Muscle layer of colon (tissue), 2 donors: ENCODE measurements around the gene NR2F1-AS1.
"Not testable (repeated sequence)": the region's sequence is repeated elsewhere in the genome, so short reads cannot be mapped to it uniquely, and the experiment has no call there.

ENCODE experiments used
- H3K27ac ChIP-seq: one replicate; pipeline ENCODE4 v1.7.0; 2013; ENCODE audit warnings: low read depth, mild to moderate bottlenecking, low read length, moderate library complexity
- H3K27me3 ChIP-seq, 2 donors: one replicate each; pipeline ENCODE4 v1.7.0; 2013; ENCODE audit warnings: low read length in 2 of 2, mild to moderate bottlenecking in 2 of 2; ENCODE audit not compliant: insufficient read depth in 2 of 2, control insufficient read depth in 1 of 2
- H3K36me3 ChIP-seq: one replicate; pipeline ENCODE4 v1.7.0; 2013; ENCODE audit warnings: mild to moderate bottlenecking, low read length; ENCODE audit not compliant: insufficient read depth
- H3K4me1 ChIP-seq: one replicate; pipeline ENCODE4 v1.7.0; 2013; ENCODE audit warnings: mild to moderate bottlenecking, low read length; ENCODE audit not compliant: insufficient read depth
- H3K4me3 ChIP-seq, 2 donors: one replicate each; pipeline ENCODE4 v1.7.0; 2013; ENCODE audit warnings: low read length in 2 of 2, low read depth in 1 of 2, mild to moderate bottlenecking in 1 of 2, moderate library complexity in 1 of 2
- H3K9ac ChIP-seq: one replicate; pipeline ENCODE4 v1.7.0; 2013; ENCODE audit warnings: low read length
- H3K9me3 ChIP-seq: one replicate; pipeline ENCODE4 v1.7.0; 2013; ENCODE audit warnings: mild to moderate bottlenecking, low read length
- donor health status: abdominal sarcoma.
- donor health status: Adenocarcinoma of cecum.

The NR2F1-AS1 gene

DNA sequence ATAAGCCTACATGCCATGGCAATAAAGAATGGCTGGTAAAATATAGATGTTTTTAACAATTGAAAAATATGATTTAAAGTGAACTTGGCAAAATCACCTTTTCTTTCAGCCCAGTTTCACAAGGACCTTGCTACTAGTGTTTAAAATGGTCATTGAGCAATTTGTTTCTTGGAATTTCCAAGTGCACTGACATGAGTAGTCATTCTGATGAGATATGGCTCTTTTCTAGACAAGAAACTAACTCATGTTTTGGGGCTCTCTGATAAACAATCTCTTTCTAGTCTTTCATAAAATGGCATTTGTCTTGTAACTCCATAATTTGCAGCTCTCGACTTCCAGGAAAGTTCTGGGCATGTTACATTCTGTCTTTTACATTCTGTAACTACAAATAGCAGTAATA lies 176.8 kb downstream of the NR2F1-AS1 start:
- Histone ChIP-seq H3K27ac (no peak overlapping the region), H3K4me3 (no peak overlapping the region), H3K36me3 (no peaks in the 10 kb centered on the region), H3K9me3 (no peaks in the 10 kb centered on the region), H3K4me1 (peaks cover 8% of the 10 kb centered on the region), H3K27me3 (no peaks in the 10 kb centered on the region), H3K9ac (no peak overlapping the region)

DNA sequence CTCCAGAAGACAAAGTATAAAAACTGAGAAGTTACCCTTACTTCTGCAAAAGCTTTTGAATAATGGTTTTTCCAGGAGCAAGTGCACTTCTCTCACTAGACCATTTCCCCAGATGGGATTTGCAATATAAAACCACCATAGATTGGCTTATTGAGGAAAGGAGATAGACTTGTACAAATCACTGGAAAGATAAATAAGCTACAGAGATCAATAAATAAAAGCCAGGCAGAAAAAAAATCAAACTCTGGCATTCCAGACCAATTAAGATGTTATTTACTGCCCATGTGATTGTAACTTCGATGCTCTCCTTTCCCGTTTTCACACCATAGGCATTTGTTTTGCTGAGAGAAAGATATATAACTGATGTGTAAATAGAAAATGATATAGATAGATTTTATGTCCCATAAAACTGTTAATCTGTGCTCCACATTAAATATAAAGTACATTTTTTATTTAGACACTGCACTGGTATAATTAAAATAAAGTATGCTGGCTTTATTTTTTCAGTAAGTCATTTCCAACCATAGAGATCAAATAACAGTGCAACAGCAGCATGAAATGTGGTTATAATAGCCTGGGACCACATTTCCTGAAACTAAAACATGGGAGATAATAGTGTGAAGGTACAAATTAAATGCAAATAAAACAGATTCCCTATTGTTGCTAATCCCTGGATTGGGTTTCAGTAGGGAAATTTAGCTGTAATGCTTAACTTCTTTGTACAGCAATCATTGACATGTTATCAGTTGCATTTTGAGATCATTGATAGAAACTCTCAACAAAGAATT lies 177.7 kb downstream of the NR2F1-AS1 start:
- H3K9me3 ChIP-seq, result no peaks in the 10 kb centered on the region
- H3K4me1 ChIP-seq, result peaks cover 8% of the 10 kb centered on the region
- no peaks in the 10 kb centered on the region for H3K27me3 ChIP-seq
- H3K9ac ChIP-seq, result no peak overlapping the region
- H3K27ac ChIP-seq, result no peak overlapping the region
- no peak overlapping the region for H3K4me3 ChIP-seq
- H3K36me3 ChIP-seq, result no peaks in the 10 kb centered on the region

DNA sequence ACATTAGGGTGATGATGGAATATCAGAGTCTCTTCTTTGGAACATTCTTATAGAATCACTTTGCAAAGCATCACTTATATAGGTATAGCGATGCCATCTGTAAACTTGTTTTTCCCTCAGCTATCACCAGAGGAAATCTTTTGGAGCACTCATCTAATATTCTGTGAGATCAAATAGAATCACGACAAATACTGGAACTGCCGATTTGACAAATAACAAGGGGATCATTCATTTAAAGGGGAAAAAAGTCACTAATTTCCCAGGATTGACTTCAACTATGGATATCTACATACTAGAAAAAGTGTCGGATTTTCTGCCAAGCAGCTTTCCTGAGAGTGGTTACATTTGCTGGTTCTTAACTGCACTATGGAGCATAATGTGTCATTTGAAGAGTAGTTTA lies 178.6 kb downstream of the NR2F1-AS1 start:
- H3K9me3 ChIP-seq, result no peaks in the 10 kb centered on the region
- peaks cover 8% of the 10 kb centered on the region for H3K4me1 ChIP-seq
- no peak overlapping the region for H3K4me3 ChIP-seq

DNA sequence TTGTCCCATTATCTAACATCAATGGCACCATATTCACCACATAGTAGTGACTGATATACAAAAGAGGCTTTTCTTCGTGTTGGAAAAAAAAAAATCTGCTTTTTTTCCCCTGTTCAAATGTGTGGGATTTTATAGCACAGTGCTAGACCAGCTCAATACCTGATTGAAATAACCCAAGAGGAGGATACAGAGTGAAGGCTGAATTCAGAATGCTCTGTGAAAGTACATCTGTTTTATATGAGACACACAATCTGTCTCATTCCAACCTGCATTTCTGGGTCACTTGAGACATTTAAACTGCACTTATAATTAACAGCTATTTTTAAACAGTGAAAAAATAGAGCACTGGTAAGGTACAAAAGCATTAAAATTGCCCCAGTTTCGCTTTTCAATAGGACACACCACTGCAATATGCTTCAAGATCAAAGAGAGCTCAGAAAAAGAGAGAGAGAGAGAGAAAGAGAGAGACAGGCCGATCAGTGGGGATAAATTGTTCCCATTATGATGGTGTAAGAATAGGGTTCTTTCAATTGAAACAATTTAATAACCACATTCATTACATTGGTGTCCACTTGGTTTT lies 179.3 kb downstream of the NR2F1-AS1 start:
- H3K4me3 ChIP-seq, result no peak overlapping the region
- H3K9ac ChIP-seq, result no peak overlapping the region
- no peaks in the 10 kb centered on the region for H3K27me3 ChIP-seq
- H3K4me1 ChIP-seq, result peaks cover 8% of the 10 kb centered on the region
- H3K27ac ChIP-seq, result no peak overlapping the region
- no peaks in the 10 kb centered on the region for H3K9me3 ChIP-seq
- H3K36me3 ChIP-seq, result no peaks in the 10 kb centered on the region

More for the DNA sequence above, 178.6 kb downstream of the NR2F1-AS1 start:
- Histone ChIP-seq H3K27ac (no peak overlapping the region), H3K36me3 (no peaks in the 10 kb centered on the region), H3K9ac (no peak overlapping the region), H3K27me3 (no peaks in the 10 kb centered on the region)

DNA sequence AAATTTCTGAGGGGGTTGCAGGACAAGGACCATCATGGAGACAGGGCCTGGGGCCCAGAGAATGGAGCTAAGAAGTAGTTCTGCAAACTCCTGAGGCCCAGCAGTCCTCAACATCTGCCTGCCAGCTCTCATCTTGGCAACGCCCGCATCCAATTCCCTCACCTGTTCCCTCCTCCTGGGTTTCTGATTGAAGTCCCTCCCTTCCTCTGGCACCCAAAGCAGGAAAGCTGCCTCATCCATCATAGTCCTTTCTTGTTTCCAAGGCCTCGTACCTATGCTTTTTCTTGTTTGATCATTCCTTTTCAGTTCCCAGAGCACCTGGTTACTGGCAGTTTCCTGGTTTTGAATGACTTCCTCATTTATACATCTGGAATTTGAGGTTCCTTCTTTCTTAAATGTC lies 181.3 kb downstream of the NR2F1-AS1 start:
- Histone ChIP-seq H3K27me3 (no peaks in the 10 kb centered on the region), H3K4me3 (no peak overlapping the region), H3K9ac (no peak overlapping the region), H3K4me1 (peaks cover 8% of the 10 kb centered on the region), H3K36me3 (no peaks in the 10 kb centered on the region), H3K27ac (no peak overlapping the region), H3K9me3 (no peaks in the 10 kb centered on the region)

DNA sequence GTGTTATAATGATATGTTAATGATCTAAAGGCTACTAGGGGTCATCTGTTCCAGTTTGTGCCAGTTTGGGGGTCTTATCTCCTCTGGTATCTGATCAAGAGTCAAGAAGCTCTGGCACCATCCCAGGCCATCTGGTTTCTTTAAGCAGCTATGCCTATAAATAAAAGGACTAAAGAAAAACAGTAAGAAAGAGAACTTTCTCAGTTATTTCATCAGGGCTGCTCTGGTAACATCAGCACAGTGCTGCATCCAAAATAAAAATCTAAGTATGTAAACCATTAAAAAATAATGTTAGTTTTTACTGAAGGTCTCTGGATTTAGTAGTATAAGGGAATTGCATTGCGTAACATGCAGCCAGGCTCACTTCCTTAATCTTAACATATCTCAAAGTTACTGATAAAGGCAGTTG lies 185.0 kb downstream of the NR2F1-AS1 start:
- H3K9me3 ChIP-seq, result no peaks in the 10 kb centered on the region
- H3K4me3 ChIP-seq, result no peak overlapping the region
- H3K4me1 ChIP-seq, result no peaks in the 10 kb centered on the region
- H3K36me3 ChIP-seq, result no peaks in the 10 kb centered on the region
- H3K27me3 ChIP-seq, result no peaks in the 10 kb centered on the region
- H3K27ac ChIP-seq, result no peak overlapping the region
- no peak overlapping the region for H3K9ac ChIP-seq

DNA sequence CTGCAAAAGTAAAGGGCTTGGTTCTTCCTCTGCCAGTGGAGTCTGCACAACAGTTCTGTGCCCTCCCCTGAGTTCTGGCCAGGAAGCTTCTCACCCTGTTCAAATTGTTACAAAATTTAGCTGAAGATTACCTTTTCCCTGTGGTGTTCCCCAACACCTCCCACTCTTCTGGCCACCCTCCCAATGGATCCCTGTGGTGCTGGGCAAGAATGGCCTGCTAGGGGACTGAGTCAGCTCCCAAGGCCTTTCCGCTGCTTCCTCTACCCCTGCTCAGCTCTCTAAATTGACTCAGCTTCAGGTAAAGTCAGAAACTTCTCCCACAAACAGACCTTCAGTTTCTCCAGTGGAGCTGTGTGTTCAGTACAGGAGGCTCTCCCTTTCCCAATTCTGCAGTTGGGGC lies 186.0 kb downstream of the NR2F1-AS1 start:
- Histone ChIP-seq H3K9me3 (no peaks in the 10 kb centered on the region), H3K4me3 (no peak overlapping the region), H3K9ac (no peak overlapping the region), H3K4me1 (no peaks in the 10 kb centered on the region), H3K27ac (no peak overlapping the region), H3K27me3 (no peaks in the 10 kb centered on the region), H3K36me3 (no peaks in the 10 kb centered on the region)

DNA sequence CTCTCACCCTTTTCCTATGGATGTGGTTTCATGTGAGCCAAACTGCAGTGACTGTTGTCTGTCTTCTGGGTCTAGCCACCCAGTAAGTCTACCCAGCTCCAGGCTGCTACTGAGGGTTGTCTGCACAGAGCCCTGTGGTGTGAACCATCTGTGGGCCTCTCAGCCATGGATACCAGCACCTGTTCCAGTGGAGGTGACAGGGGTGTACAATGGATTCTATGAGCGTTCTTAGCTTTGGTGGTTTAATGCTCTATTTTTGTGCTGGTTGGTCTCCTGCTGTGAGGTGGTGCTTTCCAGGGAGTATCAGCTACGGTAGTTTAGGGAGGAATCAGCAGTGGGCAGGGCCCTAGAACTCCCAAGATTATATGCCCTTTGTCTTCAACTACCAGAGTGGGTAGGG lies 186.7 kb downstream of the NR2F1-AS1 start:
- H3K9ac ChIP-seq, result no peak overlapping the region
- H3K27ac ChIP-seq, result no peak overlapping the region
- no peaks in the 10 kb centered on the region for H3K27me3 ChIP-seq
- no peak overlapping the region for H3K4me3 ChIP-seq
- no peaks in the 10 kb centered on the region for H3K36me3 ChIP-seq
- H3K9me3 ChIP-seq, result no peaks in the 10 kb centered on the region
- no peaks in the 10 kb centered on the region for H3K4me1 ChIP-seq

DNA sequence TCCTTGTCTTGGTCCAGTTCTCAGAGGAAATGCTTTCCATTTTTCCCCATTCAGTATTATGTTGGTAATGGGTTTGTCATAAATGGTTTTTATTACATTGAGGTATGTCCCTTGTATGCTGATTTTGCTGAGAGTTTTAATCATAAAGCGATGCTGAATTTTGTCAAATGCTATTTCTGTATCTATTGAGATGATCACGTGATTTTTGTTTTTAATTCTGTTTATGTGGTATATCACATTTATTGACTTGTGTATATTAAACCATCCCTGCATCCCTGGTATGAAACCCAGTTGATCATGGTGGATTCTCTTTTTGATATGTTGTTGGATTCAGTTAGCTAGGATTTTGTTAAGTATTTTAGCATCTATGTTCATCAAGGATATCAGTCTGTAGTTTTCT lies 189.8 kb downstream of the NR2F1-AS1 start:
- not testable (repeated sequence) for H3K9me3 ChIP-seq, H3K9ac ChIP-seq, H3K27ac ChIP-seq, H3K4me3 ChIP-seq, H3K27me3 ChIP-seq, H3K4me1 ChIP-seq, H3K36me3 ChIP-seq

DNA sequence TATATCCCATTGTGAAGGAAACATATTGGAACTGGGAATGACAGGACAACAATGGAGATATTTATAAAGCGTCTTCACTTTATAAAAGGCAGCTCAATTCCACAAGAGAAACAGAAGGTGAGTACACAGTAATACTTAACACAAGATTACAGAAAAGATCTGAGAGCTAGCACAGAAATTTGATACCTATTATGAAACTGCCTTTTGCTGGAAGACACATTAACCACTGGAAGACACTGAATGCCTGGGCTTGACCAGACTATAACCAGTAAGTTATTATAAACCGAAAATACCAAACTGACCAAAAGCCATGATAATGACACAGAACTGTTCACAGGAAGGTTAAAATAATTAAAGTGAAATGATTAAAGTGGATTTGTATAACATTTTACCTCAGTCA lies 195.4 kb downstream of the NR2F1-AS1 start:
- Histone ChIP-seq H3K4me3 (no peak overlapping the region), H3K27ac (no peak overlapping the region), H3K4me1 (no peaks in the 10 kb centered on the region), H3K9me3 (no peaks in the 10 kb centered on the region), H3K9ac (no peak overlapping the region), H3K27me3 (no peaks in the 10 kb centered on the region), H3K36me3 (no peaks in the 10 kb centered on the region)

DNA sequence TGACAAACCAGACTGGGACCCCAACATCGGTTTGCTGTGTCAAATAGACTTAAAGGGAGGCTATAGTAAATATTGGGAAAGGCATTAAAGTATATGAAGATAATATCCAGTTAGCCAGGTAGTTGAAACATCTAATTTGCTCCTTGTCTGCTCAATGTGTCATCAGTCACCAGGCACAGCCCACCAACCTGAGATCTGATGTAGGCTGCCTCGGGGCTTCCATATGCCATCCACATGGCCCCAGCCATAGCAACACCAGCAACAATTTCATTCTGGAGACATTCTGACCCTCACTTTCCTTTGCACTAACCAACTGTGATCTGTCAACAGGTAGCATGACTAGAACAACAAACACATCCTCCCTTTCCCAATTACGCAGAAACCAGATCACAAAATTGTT lies 196.0 kb downstream of the NR2F1-AS1 start:
- Histone ChIP-seq H3K9me3 (no peaks in the 10 kb centered on the region), H3K36me3 (no peaks in the 10 kb centered on the region), H3K4me3 (no peak overlapping the region), H3K4me1 (no peaks in the 10 kb centered on the region), H3K27ac (no peak overlapping the region), H3K9ac (no peak overlapping the region), H3K27me3 (no peaks in the 10 kb centered on the region)

DNA sequence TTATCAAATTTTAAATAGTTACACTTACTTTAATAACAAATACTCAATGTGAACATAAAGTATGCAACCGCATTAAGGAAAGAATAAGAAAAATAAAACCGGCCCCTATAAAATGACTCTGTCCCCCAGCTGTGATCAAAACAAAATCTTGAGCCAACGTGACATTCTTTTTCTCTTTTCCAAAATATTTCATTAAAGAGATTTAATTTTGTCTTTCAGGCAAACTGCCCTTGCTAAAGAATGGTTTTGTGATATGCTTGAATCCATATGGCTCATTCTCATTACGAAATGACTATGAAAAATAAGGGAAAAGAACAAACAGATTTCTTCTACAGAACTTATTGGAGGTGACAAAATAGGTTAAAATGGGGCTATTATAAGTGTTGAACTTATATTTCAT lies 197.0 kb downstream of the NR2F1-AS1 start:
- Histone ChIP-seq H3K9me3 (no peaks in the 10 kb centered on the region), H3K4me3 (no peak overlapping the region), H3K9ac (no peak overlapping the region), H3K4me1 (no peaks in the 10 kb centered on the region), H3K27me3 (no peaks in the 10 kb centered on the region), H3K36me3 (no peaks in the 10 kb centered on the region), H3K27ac (no peak overlapping the region)
